SU-DHL-6 (cell line): ENCODE results near the gene NSMCE4A.

Experiments used
- H2AFZ ChIP-seq: fragments of 200-600 bp; sonication (generic); 2 replicates; pipeline ENCODE4 v1.6.1; 2014; ENCODE audit warnings: low read depth, mild to moderate bottlenecking, moderate library complexity, mixed read lengths, antibody characterized with exemption, low read length; ENCODE audit not compliant: severe bottlenecking
- H3F3A ChIP-seq: fragments of 200-600 bp; shearing (Covaris generic); 2 replicates; pipeline ENCODE4 v1.6.0; 2016; ENCODE audit warnings: antibody characterized with exemption, mild to moderate bottlenecking; ENCODE audit not compliant: insufficient read depth
- H3K27ac ChIP-seq: fragments of 200-600 bp; sonication (generic); 2 replicates; pipeline ENCODE4 v1.5.1; 2016; ENCODE audit warnings: low read depth, mild to moderate bottlenecking, low read length, moderate library complexity, mixed read lengths
- H3K27me3 ChIP-seq: fragments of 200-600 bp; sonication (generic), shearing (Covaris generic); 2 replicates; pipeline ENCODE4 v1.6.0; 2014; ENCODE audit warnings: mild to moderate bottlenecking, low read length
- H3K36me3 ChIP-seq: fragments of 200-600 bp; sonication (generic); 2 replicates; pipeline ENCODE4 v1.6.1; 2014; ENCODE audit warnings: mild to moderate bottlenecking, low read length, mixed read lengths
- H3K4me2 ChIP-seq: fragments of 300-600, 200-600 bp; shearing (Covaris generic), sonication (generic); 2 replicates; pipeline ENCODE4 v1.6.0; 2014; ENCODE audit warnings: low read length, low read depth, mild to moderate bottlenecking; ENCODE audit not compliant: poor library complexity, severe bottlenecking
- H3K4me3 ChIP-seq: fragments of 200-600 bp; sonication (generic); 2 replicates; pipeline ENCODE4 v1.5.1; 2014; ENCODE audit warnings: antibody characterized with exemption, low read length, mild to moderate bottlenecking, mixed read lengths; ENCODE audit not compliant: insufficient read depth, poor library complexity, severe bottlenecking
- H3K79me2 ChIP-seq: fragments of 200-600 bp; sonication (generic); 2 replicates; pipeline ENCODE4 v1.6.1; 2014; ENCODE audit warnings: mild to moderate bottlenecking, low read length, moderate library complexity; ENCODE audit not compliant: insufficient read depth
- H3K9ac ChIP-seq: fragments of 200-600 bp; sonication (generic); 2 replicates; pipeline ENCODE4 v1.7.0; 2014; ENCODE audit warnings: mild to moderate bottlenecking, low read length
- H3K9me2 ChIP-seq: fragments of 200-600 bp; sonication (generic); replicated peaks from 2 replicates; pipeline ENCODE4 v1.6.1; 2014; ENCODE audit warnings: low read length; ENCODE audit not compliant: insufficient read depth
- H3K9me3 ChIP-seq: fragments of 200-600 bp; sonication (generic); 2 replicates; pipeline ENCODE4 v1.6.1; 2014; ENCODE audit warnings: low read length, mixed read lengths; ENCODE audit not compliant: insufficient read depth
- H4K20me1 ChIP-seq: fragments of 200-600 bp; sonication (generic); 2 replicates; pipeline ENCODE4 v1.6.1; 2014; ENCODE audit warnings: low read depth, mild to moderate bottlenecking, antibody characterized with exemption, low read length, moderate library complexity, mixed read lengths
- EZH2phosphoT487 ChIP-seq: fragments of 200-600 bp; sonication (generic), shearing (Covaris generic); conservative IDR thresholded peaks from 2 replicates; pipeline ENCODE4 v1.6.1; 2018; ENCODE audit warnings: mild to moderate bottlenecking, antibody characterized with exemption, low read length, moderate library complexity, mixed read lengths
- TF ChIP-seq, protein P1 (sequence below): fragments of 200-600 bp; sonication (generic); IDR thresholded peaks from one replicate; pipeline ENCODE4 v1.5.1; 2017; ENCODE audit warnings: antibody characterized with exemption, mild to moderate bottlenecking, low read length, moderate library complexity; ENCODE audit not compliant: insufficient read depth, poor library complexity, severe bottlenecking

NSMCE4A gene

DNA sequence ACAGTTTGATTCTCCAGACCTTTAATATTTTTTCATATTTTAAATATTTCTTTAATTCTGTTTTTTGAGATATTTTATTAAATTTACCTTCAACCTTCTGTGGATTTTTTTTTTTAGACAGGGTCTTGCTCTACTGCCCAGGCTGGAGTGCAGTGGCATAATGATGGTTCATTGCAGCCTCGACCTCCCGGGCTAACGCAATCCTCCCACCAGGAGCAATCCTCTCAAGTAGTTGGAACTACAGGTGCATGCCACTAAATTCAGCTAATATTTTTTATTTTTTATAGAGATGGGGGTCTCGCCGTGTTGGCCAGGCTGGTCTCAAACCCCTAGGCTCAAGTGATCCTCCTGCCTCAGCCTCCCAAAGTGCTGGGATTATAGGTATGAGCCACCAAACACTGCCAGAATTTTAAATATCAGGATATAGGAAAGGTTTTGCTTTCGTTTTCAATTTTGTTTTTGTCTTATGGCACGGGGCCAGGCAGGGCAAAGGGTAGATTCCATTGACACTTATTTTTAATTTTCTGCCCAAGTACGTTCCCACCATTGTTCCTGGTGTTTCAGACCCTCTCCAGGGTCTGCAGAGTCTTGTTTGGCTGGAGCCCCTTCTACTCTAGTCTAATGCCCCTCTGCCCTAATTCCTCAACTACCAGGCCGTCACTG lies 15.1 kb upstream of the NSMCE4A start:
- H3K9me2 ChIP-seq, result no peaks in the 10 kb centered on the region
- no peak for TF ChIP-seq EZH2phosphoT487
- TF ChIP-seq, protein P1, sequence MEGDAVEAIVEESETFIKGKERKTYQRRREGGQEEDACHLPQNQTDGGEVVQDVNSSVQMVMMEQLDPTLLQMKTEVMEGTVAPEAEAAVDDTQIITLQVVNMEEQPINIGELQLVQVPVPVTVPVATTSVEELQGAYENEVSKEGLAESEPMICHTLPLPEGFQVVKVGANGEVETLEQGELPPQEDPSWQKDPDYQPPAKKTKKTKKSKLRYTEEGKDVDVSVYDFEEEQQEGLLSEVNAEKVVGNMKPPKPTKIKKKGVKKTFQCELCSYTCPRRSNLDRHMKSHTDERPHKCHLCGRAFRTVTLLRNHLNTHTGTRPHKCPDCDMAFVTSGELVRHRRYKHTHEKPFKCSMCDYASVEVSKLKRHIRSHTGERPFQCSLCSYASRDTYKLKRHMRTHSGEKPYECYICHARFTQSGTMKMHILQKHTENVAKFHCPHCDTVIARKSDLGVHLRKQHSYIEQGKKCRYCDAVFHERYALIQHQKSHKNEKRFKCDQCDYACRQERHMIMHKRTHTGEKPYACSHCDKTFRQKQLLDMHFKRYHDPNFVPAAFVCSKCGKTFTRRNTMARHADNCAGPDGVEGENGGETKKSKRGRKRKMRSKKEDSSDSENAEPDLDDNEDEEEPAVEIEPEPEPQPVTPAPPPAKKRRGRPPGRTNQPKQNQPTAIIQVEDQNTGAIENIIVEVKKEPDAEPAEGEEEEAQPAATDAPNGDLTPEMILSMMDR, result no peak
- H3K27ac ChIP-seq, result no peak overlapping the region
- H3K9me3 ChIP-seq, result no peaks in the 10 kb centered on the region
- no peaks in the 10 kb centered on the region for H3F3A ChIP-seq
- no peaks in the 10 kb centered on the region for H3K27me3 ChIP-seq
- no peaks in the 10 kb centered on the region for H4K20me1 ChIP-seq
- no peak overlapping the region for H2AFZ ChIP-seq
- no peak overlapping the region for H3K4me2 ChIP-seq
- H3K36me3 ChIP-seq, result no peaks in the 10 kb centered on the region
- H3K4me3 ChIP-seq, result no peak overlapping the region
- H3K9ac ChIP-seq, result no peak overlapping the region
- no peaks in the 10 kb centered on the region for H3K79me2 ChIP-seq

DNA sequence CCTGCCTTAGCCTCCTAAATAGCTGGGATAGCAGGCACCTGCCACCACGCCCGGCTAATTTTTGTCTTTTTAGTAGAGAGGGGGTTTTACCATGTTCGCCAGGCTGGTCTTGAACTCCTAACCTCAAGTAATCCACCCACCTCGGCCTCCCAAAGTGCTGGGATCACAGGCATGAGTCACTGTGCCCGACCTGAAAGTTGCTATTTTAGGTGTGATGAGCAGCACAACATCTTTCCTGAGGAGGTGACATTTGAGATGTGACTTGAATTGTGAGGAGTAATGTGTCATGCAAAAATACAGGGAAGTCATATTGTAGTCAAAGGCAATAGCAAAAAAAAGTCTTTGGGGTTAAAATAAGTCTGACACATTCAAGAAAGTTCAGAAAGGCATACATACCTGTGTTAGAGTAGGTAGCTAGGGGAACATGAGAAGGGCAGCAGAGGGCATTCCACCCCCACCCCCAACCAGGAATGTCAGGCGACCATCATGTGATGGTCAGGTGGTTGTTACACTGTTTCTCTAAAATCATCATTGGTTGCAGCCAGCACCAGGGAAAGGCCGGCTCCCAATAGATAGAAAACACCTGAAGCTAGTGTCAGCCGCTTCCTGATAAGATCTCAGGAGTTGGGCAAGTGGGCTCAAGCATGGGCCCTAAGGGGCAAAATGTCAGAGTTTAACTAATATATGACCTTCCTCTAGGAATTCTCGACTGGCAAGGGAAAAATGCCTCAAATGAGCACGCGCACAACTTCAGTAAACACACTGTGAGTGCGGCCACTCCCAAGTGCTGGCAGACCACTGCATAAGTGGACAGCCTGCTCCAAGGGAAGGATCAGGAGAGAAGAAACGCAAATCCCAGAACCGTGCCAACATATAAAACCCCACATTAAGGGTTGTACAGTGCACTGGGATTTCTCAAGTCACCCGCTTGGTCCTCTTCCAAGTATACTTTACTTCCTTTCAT lies 13.6 kb upstream of the NSMCE4A start, which contains the start of gene TACC2:
TSS of gene TACC2 (plus strand) at position 803 of the 964 bp plus-strand sequence. CDS start 32,819 bp downstream, outside the sequence.
- Histone ChIP-seq H3K9ac (no peak within 1 kb of the TSS), H3K4me2 (no peak within 1 kb of the TSS), H3K27me3 (no peaks in the 10 kb centered on the region), H3K27ac (no peak within 1 kb of the TSS), H3K4me3 (no peak within 1 kb of the TSS), H4K20me1 (no peaks in the 10 kb centered on the region), H3K79me2 (no peaks in the 10 kb centered on the region), H3K9me3 (no peaks in the 10 kb centered on the region), H3K36me3 (no peaks in the 10 kb centered on the region), H2AFZ (no peak within 1 kb of the TSS), H3K9me2 (no peaks in the 10 kb centered on the region), H3F3A (no peaks in the 10 kb centered on the region)
- TF ChIP-seq EZH2phosphoT487, result no peak
- TF ChIP-seq, protein P1, result no peak

DNA sequence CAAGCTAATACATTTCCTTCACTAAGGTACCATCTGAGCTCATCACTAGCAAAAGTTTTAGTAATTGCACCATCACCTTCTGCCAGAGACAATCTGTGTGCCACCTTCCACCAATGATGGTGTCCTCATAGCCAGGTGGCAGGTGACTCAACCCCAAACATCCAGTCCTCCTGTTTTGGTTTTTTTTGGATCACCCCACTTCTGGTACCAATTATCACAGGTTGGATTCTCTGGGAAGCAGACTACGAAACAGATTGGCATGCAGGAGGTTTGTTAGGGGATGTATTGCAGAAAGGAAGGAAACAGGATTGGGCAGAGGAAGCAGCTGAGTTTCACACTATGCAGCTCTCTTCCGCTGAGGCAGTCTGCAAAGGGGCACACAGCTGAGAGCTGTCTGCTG lies 9.4 kb upstream of the NSMCE4A start:
- Histone ChIP-seq H3K4me2 (no peak overlapping the region), H3K9me3 (no peaks in the 10 kb centered on the region), H3K9ac (no peak overlapping the region), H3K4me3 (no peak overlapping the region), H3K36me3 (no peaks in the 10 kb centered on the region), H3K79me2 (no peaks in the 10 kb centered on the region), H3K27ac (no peak overlapping the region), H4K20me1 (no peaks in the 10 kb centered on the region), H3K9me2 (no peaks in the 10 kb centered on the region), H3K27me3 (no peaks in the 10 kb centered on the region), H2AFZ (no peak overlapping the region), H3F3A (no peaks in the 10 kb centered on the region)
- TF ChIP-seq, protein P1, result no peak
- TF ChIP-seq EZH2phosphoT487, result no peak
